K562 (cell line): ENCODE measurements around the gene TMEM87A. TPM values are rescaled to one million over a fixed set of nuclear protein-coding genes. Genes with fewer than 3 reads are reported as not detected.

Experiments
- ARNT ChIP-seq, 2 experiments: fragments of 450-650 bp; IDR thresholded peaks; 2 replicates each; pipeline ENCODE4 v1.6.1; 2016; ENCODE audit warnings: mild to moderate bottlenecking in 1 of 2
- CEBPG ChIP-seq, 3 experiments: fragments of 200-800 bp in 1 of 3; sonication (Bioruptor generic) in 1 of 3; sonication (generic) in 1 of 3; formaldehyde crosslinking in 1 of 3; IDR thresholded peaks in 2 of 3; conservative IDR thresholded peaks in 1 of 3; 2 replicates each; pipeline versions ENCODE4 v1.6.1 to v1.8.0; 2016 to 2022; ENCODE audit warnings: missing compliant biosample characterization in 2 of 3, missing genetic modification characterization in 2 of 3, mild to moderate bottlenecking in 1 of 3, missing genetic modification reagents in 1 of 3
- CHD4 ChIP-seq: fragments of 200-600 bp; sonication (generic); IDR thresholded peaks from 3 replicates; pipeline ENCODE4 v1.6.1; 2012; ENCODE audit warnings: low read depth, mild to moderate bottlenecking, mixed read lengths, low read length, inconsistent platforms; ENCODE audit not compliant: insufficient read depth, insufficient replicate concordance, poor library complexity, severe bottlenecking
- FOXJ2 ChIP-seq: fragments of 200-800 bp; sonication (Bioruptor generic); IDR thresholded peaks from 2 replicates; pipeline ENCODE4 v1.6.1; 2016; ENCODE audit warnings: missing genetic modification characterization, missing compliant biosample characterization
- MXD1 ChIP-seq: fragments of 250-450 bp; sonication (Bioruptor Pico); IDR thresholded peaks from 2 replicates; pipeline ENCODE4 v1.8.0; 2021; ENCODE audit warnings: borderline replicate concordance, mild to moderate bottlenecking, moderate library complexity; ENCODE audit not compliant: poor library complexity, severe bottlenecking
- NFYB ChIP-seq: IDR thresholded peaks from 2 replicates; pipeline ENCODE4 v1.6.1; 2011; ENCODE audit warnings: mild to moderate bottlenecking, moderate library complexity; ENCODE audit not compliant: insufficient read length; ENCODE audit errors: extremely low read depth
- NR2F6 ChIP-seq: fragments of 450-650 bp; formaldehyde crosslinking; IDR thresholded peaks from 2 replicates; pipeline ENCODE4 v1.4.0; 2020; ENCODE audit warnings: mild to moderate bottlenecking
- PCBP1 ChIP-seq: fragments of 200-400 bp; formaldehyde crosslinking; IDR thresholded peaks from 2 replicates; pipeline ENCODE4 v1.6.1; 2018; ENCODE audit warnings: mild to moderate bottlenecking, low read depth, low read length; ENCODE audit not compliant: poor library complexity, severe bottlenecking
- POLR2AphosphoS2 ChIP-seq: IDR thresholded peaks from 2 replicates; pipeline ENCODE4 v1.6.1; 2012; ENCODE audit warnings: low read length, improper control_type of control experiment
- POLR2G ChIP-seq: fragments of 200-400 bp; formaldehyde crosslinking; IDR thresholded peaks from 2 replicates; pipeline ENCODE4 v1.6.1; 2017; ENCODE audit warnings: low read depth, mild to moderate bottlenecking, antibody characterized with exemption, low read length, moderate library complexity
- RBFOX2 ChIP-seq: fragments of 200-400 bp; formaldehyde crosslinking; IDR thresholded peaks from 2 replicates; pipeline ENCODE4 v1.6.1; 2017; ENCODE audit warnings: low read depth, mild to moderate bottlenecking, low read length, moderate library complexity
- ZNF592 ChIP-seq: fragments of 450-650 bp; IDR thresholded peaks from 2 replicates; pipeline ENCODE4 v1.6.1; 2017; ENCODE audit warnings: antibody characterized with exemption, mild to moderate bottlenecking
- polyA plus RNA-seq, 8 experiments: library from polyadenylated mRNA; depleted of rRNA in 4 of 8; stranded (reverse) in 5 of 8; unstranded in 3 of 8; fragments of >200 nt; fragmentation: Nextera tagmentation in 2 of 8; fragmentation: Illumina TruSeq in 1 of 8; extraction: Ambion mirVana in 2 of 8; extraction: Trizol in 1 of 8; gene quantifications; 2 replicates each; pipeline versions ENCODE4 v1.2.1 to v1.2.3, GENCODE V29; 2011 to 2014; ENCODE audit warnings: inconsistent platforms in 1 of 8, missing spikeins in 1 of 8
- total RNA-seq, 7 experiments: library from RNA; depleted of rRNA in 6 of 7; stranded (reverse); fragments of >200 nt in 6 of 7; fragmentation: Illumina TruSeq in 2 of 7; extraction: Trizol in 2 of 7; gene quantifications; 2 replicates each; pipeline versions ENCODE4 v1.2.1 to v1.2.3, GENCODE V29; 2011 to 2021; ENCODE audit warnings: low replicate concordance in 1 of 7
- TF ChIP-seq, protein P1 (sequence below): fragments of 450-650 bp; IDR thresholded peaks from 2 replicates; pipeline ENCODE4 v1.6.1; 2018; ENCODE audit not compliant: partially characterized antibody
- TF ChIP-seq, protein P2 (sequence below): fragments of 250-450 bp; sonication (Bioruptor Pico); IDR thresholded peaks from 2 replicates; pipeline ENCODE4 v1.8.0; 2022; ENCODE audit warnings: moderate library complexity, mild to moderate bottlenecking, inconsistent platforms

Gene TMEM87A
- total and polyA plus RNA-seq, 9 of the 15 experiments (the other 6 are each of a cell fraction or from before 2014, with no cell fraction given), result 16.6 to 43.3 (median 29.6) TPM

- TF ChIP-seq, protein P1, sequence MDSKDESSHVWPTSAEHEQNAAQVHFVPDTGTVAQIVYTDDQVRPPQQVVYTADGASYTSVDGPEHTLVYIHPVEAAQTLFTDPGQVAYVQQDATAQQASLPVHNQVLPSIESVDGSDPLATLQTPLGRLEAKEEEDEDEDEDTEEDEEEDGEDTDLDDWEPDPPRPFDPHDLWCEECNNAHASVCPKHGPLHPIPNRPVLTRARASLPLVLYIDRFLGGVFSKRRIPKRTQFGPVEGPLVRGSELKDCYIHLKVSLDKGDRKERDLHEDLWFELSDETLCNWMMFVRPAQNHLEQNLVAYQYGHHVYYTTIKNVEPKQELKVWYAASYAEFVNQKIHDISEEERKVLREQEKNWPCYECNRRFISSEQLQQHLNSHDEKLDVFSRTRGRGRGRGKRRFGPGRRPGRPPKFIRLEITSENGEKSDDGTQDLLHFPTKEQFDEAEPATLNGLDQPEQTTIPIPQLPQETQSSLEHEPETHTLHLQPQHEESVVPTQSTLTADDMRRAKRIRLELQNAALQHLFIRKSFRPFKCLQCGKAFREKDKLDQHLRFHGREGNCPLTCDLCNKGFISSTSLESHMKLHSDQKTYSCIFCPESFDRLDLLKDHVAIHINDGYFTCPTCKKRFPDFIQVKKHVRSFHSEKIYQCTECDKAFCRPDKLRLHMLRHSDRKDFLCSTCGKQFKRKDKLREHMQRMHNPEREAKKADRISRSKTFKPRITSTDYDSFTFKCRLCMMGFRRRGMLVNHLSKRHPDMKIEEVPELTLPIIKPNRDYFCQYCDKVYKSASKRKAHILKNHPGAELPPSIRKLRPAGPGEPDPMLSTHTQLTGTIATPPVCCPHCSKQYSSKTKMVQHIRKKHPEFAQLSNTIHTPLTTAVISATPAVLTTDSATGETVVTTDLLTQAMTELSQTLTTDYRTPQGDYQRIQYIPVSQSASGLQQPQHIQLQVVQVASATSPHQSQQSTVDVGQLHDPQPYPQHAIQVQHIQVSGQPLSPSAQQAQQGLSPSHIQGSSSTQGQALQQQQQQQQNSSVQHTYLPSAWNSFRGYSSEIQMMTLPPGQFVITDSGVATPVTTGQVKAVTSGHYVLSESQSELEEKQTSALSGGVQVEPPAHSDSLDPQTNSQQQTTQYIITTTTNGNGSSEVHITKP, result peak; percentile 19
- no peak for TF ChIP-seq MXD1
- TF ChIP-seq NR2F6 (CRISPR knock-in tag), result no peak
- no peak for TF ChIP-seq CHD4
- peak; percentile 73 for TF ChIP-seq FOXJ2 (tag)
- no peak for TF ChIP-seq PCBP1
- no peak for TF ChIP-seq ZNF592
- no peak for TF ChIP-seq CEBPG (CRISPR knock-in tag; IDR thresholded peaks at IDR 0.05)
- TF ChIP-seq CEBPG (tag; conservative IDR thresholded peaks at IDR 0.05 in 1 of 2, IDR thresholded peaks at IDR 0.05 in 1 of 2), result no peak
- TF ChIP-seq, protein P2, sequence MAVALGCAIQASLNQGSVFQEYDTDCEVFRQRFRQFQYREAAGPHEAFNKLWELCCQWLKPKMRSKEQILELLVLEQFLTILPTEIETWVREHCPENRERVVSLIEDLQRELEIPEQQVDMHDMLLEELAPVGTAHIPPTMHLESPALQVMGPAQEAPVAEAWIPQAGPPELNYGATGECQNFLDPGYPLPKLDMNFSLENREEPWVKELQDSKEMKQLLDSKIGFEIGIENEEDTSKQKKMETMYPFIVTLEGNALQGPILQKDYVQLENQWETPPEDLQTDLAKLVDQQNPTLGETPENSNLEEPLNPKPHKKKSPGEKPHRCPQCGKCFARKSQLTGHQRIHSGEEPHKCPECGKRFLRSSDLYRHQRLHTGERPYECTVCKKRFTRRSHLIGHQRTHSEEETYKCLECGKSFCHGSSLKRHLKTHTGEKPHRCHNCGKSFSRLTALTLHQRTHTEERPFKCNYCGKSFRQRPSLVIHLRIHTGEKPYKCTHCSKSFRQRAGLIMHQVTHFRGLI, result no peak
- TF ChIP-seq RBFOX2, result peak; percentile 87
- peak; percentile 85; the same call in 1 of the 2 replicates for TF ChIP-seq POLR2AphosphoS2
- TF ChIP-seq ARNT (IDR thresholded peaks at IDR 0.05), result no peak
- TF ChIP-seq POLR2G, result peak; percentile 89
- TF ChIP-seq NFYB, result no peak
These were observed 65.3 kb downstream of the TMEM87A start, which contains the start of gene VPS39 (continued) for GRCh38 chr15:42207674-42208579.
